ENCODE results near the gene KLK14.
A peak's percentile ranks its signal among the peaks of the same experiment; 100 is the strongest.

Gene KLK14

GRCh38 chr19:51111606-51112005, 28.9 kb upstream of the KLK14 start:
- TF ChIP-seq CTCF (IDR thresholded peaks at IDR 0.05; ENCODE audit: insufficient read depth, low read length, missing control alignments), result no peak
- no peak for DNase-seq (ENCODE audit: low read depth, low spot score)
- H3K4me3 ChIP-seq (ENCODE audit: low read depth, low read length), result no peak overlapping the region
- CTCF ChIA-PET, result no interaction called here
- POLR2A ChIA-PET, result no interaction called here

- DNase-seq (ENCODE audit: low read depth, low spot score), result no peak
- TF ChIP-seq CTCF (IDR thresholded peaks at IDR 0.05; ENCODE audit: insufficient read depth, low read length, missing control alignments), result no peak
- ChIA-PET POLR2A (no interaction called here), CTCF (no interaction called here)
- no peak overlapping the region for H3K4me3 ChIP-seq (ENCODE audit: low read depth, low read length)
Observed at GRCh38 chr19:51110666-51110971, 27.9 kb upstream of the KLK14 start.

GRCh38 chr19:51108805-51109146, 26.1 kb upstream of the KLK14 start:
- TF ChIP-seq CTCF (IDR thresholded peaks at IDR 0.05; ENCODE audit: insufficient read depth, low read length, missing control alignments), result no peak
- POLR2A ChIA-PET, result no interaction called here
- no peak for DNase-seq (ENCODE audit: low read depth, low spot score)
- H3K4me3 ChIP-seq (ENCODE audit: low read depth, low read length), result peak overlapping the region; percentile 70
- CTCF ChIA-PET, result interaction anchor here (1.7 kb wide), 1 partner anchor 12 kb away, joined by 5 read pairs; no protein-coding TSS in a partner anchor

- peak within 1 kb of the TSS; percentile 92 for H3K4me3 ChIP-seq (ENCODE audit: low read depth, low read length)
- ChIA-PET POLR2A (no interaction called here), CTCF (interaction anchor here (1.7 kb wide), 1 partner anchor 12 kb away, joined by 5 read pairs; no protein-coding TSS in a partner anchor)
- peak; percentile 96 for DNase-seq (ENCODE audit: low read depth, low spot score)
- no peak for TF ChIP-seq CTCF (IDR thresholded peaks at IDR 0.05; ENCODE audit: insufficient read depth, low read length, missing control alignments)
Observed at GRCh38 chr19:51108066-51108804, 25.5 kb upstream of the KLK14 start, which contains the start of gene CTU1. Gene CTU1, minus strand, starts transcription at chr19:51108409. Its CDS starts 3,840 bp downstream, at chr19:51104569.

GRCh38 chr19:51107406-51108065, 24.8 kb upstream of the KLK14 start:
- peak overlapping the region; percentile 92 for H3K4me3 ChIP-seq (ENCODE audit: low read depth, low read length)
- no peak for DNase-seq (ENCODE audit: low read depth, low spot score)
- CTCF ChIA-PET, result no interaction called here
- peak; percentile 7 for TF ChIP-seq CTCF (IDR thresholded peaks at IDR 0.05; ENCODE audit: insufficient read depth, low read length, missing control alignments)
- POLR2A ChIA-PET, result no interaction called here

GRCh38 chr19:51103926-51104341, 21.2 kb upstream of the KLK14 start:
- no peak for TF ChIP-seq CTCF (IDR thresholded peaks at IDR 0.05; ENCODE audit: insufficient read depth, low read length, missing control alignments)
- ChIA-PET CTCF (interaction anchor here (1.0 to 2.0 kb wide), 3 partner anchors 8 to 11 kb away, joined by 3 to 12 read pairs (median 4); no protein-coding TSS in a partner anchor), POLR2A (no interaction called here)
- no peak for DNase-seq (ENCODE audit: low read depth, low spot score)
- no peak overlapping the region for H3K4me3 ChIP-seq (ENCODE audit: low read depth, low read length)

Measured in AG04449 (cell line).